GM19025 (cell line): ENCODE data around the gene OR2G3.

Experiments used
- ATAC-seq: cut with Tn5 transposase; IDR thresholded peaks from one replicate; pipeline ENCODE4 v1.9.1; 2021; ENCODE audit warnings: mild to moderate bottlenecking, low read depth, moderate library complexity; ENCODE audit not compliant: unreplicated experiment

The OR2G3 gene

GRCh38 chr1:247605286-247605685, at the start of gene OR2G3:
TSS of gene OR2G3 (plus strand) at chr1:247605586. CDS start at chr1:247605586, 0 bp downstream.
- ATAC-seq: no peak

- no peak for ATAC-seq
Measured at GRCh38 chr1:247557926-247558674, 47.3 kb upstream of the OR2G3 start.

GRCh38 chr1:247561711-247562110, 43.7 kb upstream of the OR2G3 start:
- no peak for ATAC-seq

- ATAC-seq: no peak
Measured at GRCh38 chr1:247562198-247562597, 43.2 kb upstream of the OR2G3 start.

GRCh38 chr1:247574236-247574635, 31.1 kb upstream of the OR2G3 start:
- ATAC-seq: no peak

- ATAC-seq: no peak
Measured at GRCh38 chr1:247574664-247575063, 30.7 kb upstream of the OR2G3 start.

- no peak for ATAC-seq
Measured at GRCh38 chr1:247576514-247576913, 28.9 kb upstream of the OR2G3 start.

- ATAC-seq: no peak
Measured at GRCh38 chr1:247578946-247579460, 26.4 kb upstream of the OR2G3 start.

- ATAC-seq: no peak
Measured at GRCh38 chr1:247588060-247588459, 17.3 kb upstream of the OR2G3 start, which contains the start of gene OR2G2. TSS of gene OR2G2 (plus strand) at chr1:247588360. CDS start at chr1:247588360, 0 bp downstream.

- ATAC-seq: no peak
Measured at GRCh38 chr1:247613405-247613804, 8.0 kb downstream of the OR2G3 start.

GRCh38 chr1:247614625-247615024, 9.2 kb downstream of the OR2G3 start:
- no peak for ATAC-seq

GRCh38 chr1:247627951-247628350, 22.6 kb downstream of the OR2G3 start:
- no peak for ATAC-seq

- no peak for ATAC-seq
Measured at GRCh38 chr1:247638011-247638410, 32.6 kb downstream of the OR2G3 start.

- ATAC-seq: no peak
Measured at GRCh38 chr1:247638781-247639180, 33.4 kb downstream of the OR2G3 start.

GRCh38 chr1:247639381-247639981, 34.1 kb downstream of the OR2G3 start:
- no peak for ATAC-seq

GRCh38 chr1:247642742-247643141, 37.4 kb downstream of the OR2G3 start:
- ATAC-seq: no peak

- no peak for ATAC-seq
Measured at GRCh38 chr1:247646867-247647266, 41.5 kb downstream of the OR2G3 start.

- ATAC-seq: no peak
Measured at GRCh38 chr1:247647864-247648263, 42.5 kb downstream of the OR2G3 start.

GRCh38 chr1:247653040-247653439, 47.7 kb downstream of the OR2G3 start:
- no peak for ATAC-seq
